Measurements from ENCODE around the gene IMMP2L.

GRCh38 chr7:111394891-111395290, 167.4 kb downstream of the IMMP2L start:
- TF ChIP-seq FOXJ3 (CRISPR knock-in tag; IDR thresholded peaks at IDR 0.05) = no peak
- no peak for TF ChIP-seq CTCF (IDR thresholded peaks at IDR 0.05)
- no peak for TF ChIP-seq PBX3 (IDR thresholded peaks at IDR 0.05)
- TF ChIP-seq CHD2 (IDR thresholded peaks at IDR 0.05; ENCODE audit: low read length, partially characterized antibody) = no peak
- TF ChIP-seq EZH2phosphoT487 (IDR thresholded peaks at IDR 0.05; ENCODE audit: borderline replicate concordance, low read depth) = no peak
- TF ChIP-seq TCF12 (IDR thresholded peaks at IDR 0.05) = no peak
- no peak for TF ChIP-seq EP300 (IDR thresholded peaks at IDR 0.05; ENCODE audit: borderline replicate concordance in 1 of 2, low read depth in 1 of 2, low read length in 1 of 2)

Measured in SK-N-SH (cell line).